ENCODE measurements around the gene PTPRT. TPM values are rescaled to one million over a fixed set of nuclear protein-coding genes. Genes with fewer than 3 reads are reported as not detected.

PTPRT gene
- total RNA-seq, 1 donor from 2014 or later, result 0.56 TPM

GRCh38 chr20:43043887-43044286 lies 145.8 kb downstream of the PTPRT start:
- no peak overlapping the region for H3K27ac Mint-ChIP-seq (ENCODE audit: unreplicated experiment)
- H3K27me3 Mint-ChIP-seq (ENCODE audit: low read depth), result peaks cover 91% of the 10 kb centered on the region
- no peaks in the 10 kb centered on the region for H3K4me1 Mint-ChIP-seq
- H3K36me3 Mint-ChIP-seq (ENCODE audit: low read depth), result no peaks in the 10 kb centered on the region
- no peak for DNase-seq (ENCODE audit: low read depth, low spot score)
- no peaks in the 10 kb centered on the region for H3K9me3 Mint-ChIP-seq
- TF ChIP-seq, protein P1, sequence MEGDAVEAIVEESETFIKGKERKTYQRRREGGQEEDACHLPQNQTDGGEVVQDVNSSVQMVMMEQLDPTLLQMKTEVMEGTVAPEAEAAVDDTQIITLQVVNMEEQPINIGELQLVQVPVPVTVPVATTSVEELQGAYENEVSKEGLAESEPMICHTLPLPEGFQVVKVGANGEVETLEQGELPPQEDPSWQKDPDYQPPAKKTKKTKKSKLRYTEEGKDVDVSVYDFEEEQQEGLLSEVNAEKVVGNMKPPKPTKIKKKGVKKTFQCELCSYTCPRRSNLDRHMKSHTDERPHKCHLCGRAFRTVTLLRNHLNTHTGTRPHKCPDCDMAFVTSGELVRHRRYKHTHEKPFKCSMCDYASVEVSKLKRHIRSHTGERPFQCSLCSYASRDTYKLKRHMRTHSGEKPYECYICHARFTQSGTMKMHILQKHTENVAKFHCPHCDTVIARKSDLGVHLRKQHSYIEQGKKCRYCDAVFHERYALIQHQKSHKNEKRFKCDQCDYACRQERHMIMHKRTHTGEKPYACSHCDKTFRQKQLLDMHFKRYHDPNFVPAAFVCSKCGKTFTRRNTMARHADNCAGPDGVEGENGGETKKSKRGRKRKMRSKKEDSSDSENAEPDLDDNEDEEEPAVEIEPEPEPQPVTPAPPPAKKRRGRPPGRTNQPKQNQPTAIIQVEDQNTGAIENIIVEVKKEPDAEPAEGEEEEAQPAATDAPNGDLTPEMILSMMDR (conservative IDR thresholded peaks at IDR 0.05), result no peak
- H3K4me3 Mint-ChIP-seq, result no peak overlapping the region

- H3K36me3 Mint-ChIP-seq (ENCODE audit: low read depth), result no peaks in the 10 kb centered on the region
- no peak overlapping the region for H3K4me3 Mint-ChIP-seq
- H3K9me3 Mint-ChIP-seq, result no peaks in the 10 kb centered on the region
- TF ChIP-seq, protein P1 (conservative IDR thresholded peaks at IDR 0.05), result no peak
- DNase-seq (ENCODE audit: low read depth, low spot score), result peak; percentile 32
- no peaks in the 10 kb centered on the region for H3K4me1 Mint-ChIP-seq
- peaks cover 88% of the 10 kb centered on the region for H3K27me3 Mint-ChIP-seq (ENCODE audit: low read depth)
- no peak overlapping the region for H3K27ac Mint-ChIP-seq (ENCODE audit: unreplicated experiment)
Measured at GRCh38 chr20:43040427-43040826, 149.3 kb downstream of the PTPRT start.

GRCh38 chr20:43037605-43038309 lies 151.9 kb downstream of the PTPRT start:
- DNase-seq (ENCODE audit: low read depth, low spot score), result no peak

GRCh38 chr20:43034981-43035724 lies 154.6 kb downstream of the PTPRT start:
- Mint-ChIP-seq H3K27ac (ENCODE audit: unreplicated experiment) (no peak overlapping the region), H3K4me1 (no peaks in the 10 kb centered on the region), H3K9me3 (no peaks in the 10 kb centered on the region), H3K4me3 (no peak overlapping the region), H3K36me3 (ENCODE audit: low read depth) (no peaks in the 10 kb centered on the region), H3K27me3 (ENCODE audit: low read depth) (peaks cover 83% of the 10 kb centered on the region)
- TF ChIP-seq, protein P1 (conservative IDR thresholded peaks at IDR 0.05), result no peak
- no peak for DNase-seq (ENCODE audit: low read depth, low spot score)

More at GRCh38 chr20:43037605-43038309, 151.9 kb downstream of the PTPRT start:
- Mint-ChIP-seq H3K4me3 (no peak overlapping the region), H3K9me3 (no peaks in the 10 kb centered on the region), H3K4me1 (no peaks in the 10 kb centered on the region), H3K36me3 (ENCODE audit: low read depth) (no peaks in the 10 kb centered on the region), H3K27me3 (ENCODE audit: low read depth) (peaks cover 83% of the 10 kb centered on the region), H3K27ac (ENCODE audit: unreplicated experiment) (no peak overlapping the region)
- TF ChIP-seq, protein P1 (conservative IDR thresholded peaks at IDR 0.05), result no peak

GRCh38 chr20:43032459-43032858 lies 157.2 kb downstream of the PTPRT start:
- Mint-ChIP-seq H3K4me1 (no peaks in the 10 kb centered on the region), H3K36me3 (ENCODE audit: low read depth) (no peaks in the 10 kb centered on the region), H3K4me3 (no peak overlapping the region), H3K9me3 (no peaks in the 10 kb centered on the region), H3K27me3 (ENCODE audit: low read depth) (peaks cover 83% of the 10 kb centered on the region), H3K27ac (ENCODE audit: unreplicated experiment) (no peak overlapping the region)
- DNase-seq (ENCODE audit: low read depth, low spot score), result no peak
- TF ChIP-seq, protein P1 (conservative IDR thresholded peaks at IDR 0.05), result no peak
